ENCODE measurements around the gene FAM13A. TPM values are rescaled to one million over a fixed set of nuclear protein-coding genes. Genes with fewer than 3 reads are reported as not detected.

FAM13A gene
- total and polyA plus RNA-seq, 2 donors (not counting 3 experiments of a cell fraction or from before 2014, with no cell fraction given): 3.3 to 10.5 TPM

- H3K79me2 ChIP-seq (ENCODE audit: control insufficient read depth, insufficient read depth, low read length): no peaks in the 10 kb centered on the region
- BruUV-seq (replicated peaks): no TSS peak
- CTCF ChIA-PET: no interaction called here
- DNase-seq (ENCODE audit: low read depth, low spot score): no peak
- H3K27me3 ChIP-seq (ENCODE audit: control insufficient read depth in 2 of 2, insufficient read depth in 2 of 2, low read length in 2 of 2): no peaks in the 10 kb centered on the region
- POLR2A ChIA-PET: no interaction called here
- no peaks in the 10 kb centered on the region for H3K36me3 ChIP-seq (ENCODE audit: control insufficient read depth in 2 of 2, extremely low read depth in 1 of 2, insufficient read depth in 2 of 2, low read length in 2 of 2)
- no peak overlapping the region for H3K9ac ChIP-seq (replicated peaks; ENCODE audit: extremely low read depth, insufficient read depth, low read length)
- no peak overlapping the region for H3K4me2 ChIP-seq (ENCODE audit: insufficient read depth, low read length)
- H2AFZ ChIP-seq (ENCODE audit: low read depth, low read length): no peak overlapping the region
- H3K9me3 ChIP-seq (replicated peaks; ENCODE audit: control insufficient read depth, insufficient read depth, low read length): no peaks in the 10 kb centered on the region
- no peaks in the 10 kb centered on the region for H4K20me1 ChIP-seq (replicated peaks; ENCODE audit: control insufficient read depth, extremely low read depth, insufficient read depth, low read length)
- no peak overlapping the region for H3K27ac ChIP-seq (ENCODE audit: insufficient read depth, low read depth, low read length)
- H3K9me1 ChIP-seq (replicated peaks; ENCODE audit: control insufficient read depth, extremely low read depth, insufficient read depth, low read length): no peaks in the 10 kb centered on the region
- FAIRE-seq: no peak
- no peak overlapping the region for H3K4me3 ChIP-seq (replicated peaks in 1 of 3; ENCODE audit: insufficient read depth in 1 of 3, low read depth in 1 of 3, low read length in 3 of 3)
- no peak for TF ChIP-seq POLR2AphosphoS5 (IDR thresholded peaks at IDR 0.05; ENCODE audit: insufficient read depth, low read depth, low read length)
- TF ChIP-seq POLR2A (IDR thresholded peaks at IDR 0.05; ENCODE audit: low read depth, low read length): no peak
- TF ChIP-seq GATA2 (IDR thresholded peaks at IDR 0.05; ENCODE audit: insufficient read depth, insufficient read length, low read depth, low read length): no peak
- no peak for TF ChIP-seq MYC (IDR thresholded peaks at IDR 0.05; ENCODE audit: low read depth, low read length)
- no peak for TF ChIP-seq FOS (IDR thresholded peaks at IDR 0.05; ENCODE audit: borderline replicate concordance, insufficient read depth, low read length)
- TF ChIP-seq CTCF (IDR thresholded peaks at IDR 0.05; ENCODE audit: extremely low read depth in 1 of 2, insufficient read depth in 1 of 2, low read depth in 1 of 2, low read length in 2 of 2): no peak
- no peak for TF ChIP-seq EZH2 (IDR thresholded peaks at IDR 0.05; ENCODE audit: borderline replicate concordance, low read depth, low read length, severe bottlenecking)
- TF ChIP-seq MAX (IDR thresholded peaks at IDR 0.05; ENCODE audit: insufficient read depth, insufficient read length): no peak
- no peak for TF ChIP-seq JUN (IDR thresholded peaks at IDR 0.05; ENCODE audit: borderline replicate concordance, insufficient read depth, insufficient read length, low read depth)
- peaks cover 12% of the 10 kb centered on the region for H3K4me1 ChIP-seq (ENCODE audit: control insufficient read depth, extremely low read depth, insufficient read depth, low read length)
- intact Hi-C loops (cut with micrococcal nuclease): no loop called here
- dilution Hi-C loops (cut with MboI; ENCODE audit: extremely low pct_ligation_motif_present, low sequenced_read_pairs): no loop called here
These were observed 98.9 kb downstream of the FAM13A start for GRCh38 chr4:88958080-88958479.
